SU-DHL-6 (cell line): ENCODE measurements around the gene ATP13A2.

Experiments used
- H2AFZ ChIP-seq: fragments of 200-600 bp; sonication (generic); 2 replicates; pipeline ENCODE4 v1.6.1; 2014; ENCODE audit warnings: low read depth, mild to moderate bottlenecking, moderate library complexity, mixed read lengths, antibody characterized with exemption, low read length; ENCODE audit not compliant: severe bottlenecking
- H3F3A ChIP-seq: fragments of 200-600 bp; shearing (Covaris generic); 2 replicates; pipeline ENCODE4 v1.6.0; 2016; ENCODE audit warnings: antibody characterized with exemption, mild to moderate bottlenecking; ENCODE audit not compliant: insufficient read depth
- H3K27ac ChIP-seq: fragments of 200-600 bp; sonication (generic); 2 replicates; pipeline ENCODE4 v1.5.1; 2016; ENCODE audit warnings: low read depth, mild to moderate bottlenecking, low read length, moderate library complexity, mixed read lengths
- H3K27me3 ChIP-seq: fragments of 200-600 bp; sonication (generic), shearing (Covaris generic); 2 replicates; pipeline ENCODE4 v1.6.0; 2014; ENCODE audit warnings: mild to moderate bottlenecking, low read length
- H3K36me3 ChIP-seq: fragments of 200-600 bp; sonication (generic); 2 replicates; pipeline ENCODE4 v1.6.1; 2014; ENCODE audit warnings: mild to moderate bottlenecking, low read length, mixed read lengths
- H3K4me2 ChIP-seq: fragments of 300-600, 200-600 bp; shearing (Covaris generic), sonication (generic); 2 replicates; pipeline ENCODE4 v1.6.0; 2014; ENCODE audit warnings: low read length, low read depth, mild to moderate bottlenecking; ENCODE audit not compliant: poor library complexity, severe bottlenecking
- H3K4me3 ChIP-seq: fragments of 200-600 bp; sonication (generic); 2 replicates; pipeline ENCODE4 v1.5.1; 2014; ENCODE audit warnings: antibody characterized with exemption, low read length, mild to moderate bottlenecking, mixed read lengths; ENCODE audit not compliant: insufficient read depth, poor library complexity, severe bottlenecking
- H3K79me2 ChIP-seq: fragments of 200-600 bp; sonication (generic); 2 replicates; pipeline ENCODE4 v1.6.1; 2014; ENCODE audit warnings: mild to moderate bottlenecking, low read length, moderate library complexity; ENCODE audit not compliant: insufficient read depth
- H3K9ac ChIP-seq: fragments of 200-600 bp; sonication (generic); 2 replicates; pipeline ENCODE4 v1.7.0; 2014; ENCODE audit warnings: mild to moderate bottlenecking, low read length
- H3K9me2 ChIP-seq: fragments of 200-600 bp; sonication (generic); replicated peaks from 2 replicates; pipeline ENCODE4 v1.6.1; 2014; ENCODE audit warnings: low read length; ENCODE audit not compliant: insufficient read depth
- H3K9me3 ChIP-seq: fragments of 200-600 bp; sonication (generic); 2 replicates; pipeline ENCODE4 v1.6.1; 2014; ENCODE audit warnings: low read length, mixed read lengths; ENCODE audit not compliant: insufficient read depth
- H4K20me1 ChIP-seq: fragments of 200-600 bp; sonication (generic); 2 replicates; pipeline ENCODE4 v1.6.1; 2014; ENCODE audit warnings: low read depth, mild to moderate bottlenecking, antibody characterized with exemption, low read length, moderate library complexity, mixed read lengths
- CTCF ChIP-seq: fragments of 200-600 bp; sonication (generic); IDR thresholded peaks from one replicate; pipeline ENCODE4 v1.5.1; 2017; ENCODE audit warnings: antibody characterized with exemption, mild to moderate bottlenecking, low read length, moderate library complexity; ENCODE audit not compliant: insufficient read depth, poor library complexity, severe bottlenecking
- EZH2phosphoT487 ChIP-seq: fragments of 200-600 bp; sonication (generic), shearing (Covaris generic); conservative IDR thresholded peaks from 2 replicates; pipeline ENCODE4 v1.6.1; 2018; ENCODE audit warnings: mild to moderate bottlenecking, antibody characterized with exemption, low read length, moderate library complexity, mixed read lengths

The ATP13A2 gene

GRCh38 chr1:17024721-17025120 is 13.0 kb upstream of the ATP13A2 start:
- no peak overlapping the region for H3K27ac ChIP-seq
- no peak overlapping the region for H3K4me2 ChIP-seq
- H3K27me3 ChIP-seq, result no peaks in the 10 kb centered on the region
- TF ChIP-seq CTCF, result no peak
- TF ChIP-seq EZH2phosphoT487, result no peak
- peaks cover 8% of the 10 kb centered on the region; the same call in 1 of the 2 replicates for H3K36me3 ChIP-seq
- H2AFZ ChIP-seq, result no peak overlapping the region
- H4K20me1 ChIP-seq, result no peaks in the 10 kb centered on the region
- H3K9me2 ChIP-seq, result no peaks in the 10 kb centered on the region
- H3K9ac ChIP-seq, result no peak overlapping the region
- no peaks in the 10 kb centered on the region for H3F3A ChIP-seq
- H3K79me2 ChIP-seq, result no peaks in the 10 kb centered on the region
- no peaks in the 10 kb centered on the region for H3K9me3 ChIP-seq
- H3K4me3 ChIP-seq, result no peak overlapping the region

GRCh38 chr1:17023573-17023972 is 11.8 kb upstream of the ATP13A2 start:
- Histone ChIP-seq H3K9me3 (no peaks in the 10 kb centered on the region), H3K4me2 (no peak overlapping the region), H2AFZ (no peak overlapping the region), H3K9me2 (no peaks in the 10 kb centered on the region), H3K4me3 (no peak overlapping the region), H3K27ac (no peak overlapping the region), H3K27me3 (no peaks in the 10 kb centered on the region), H3K36me3 (peaks cover 10% of the 10 kb centered on the region; the same call in 1 of the 2 replicates), H3K9ac (no peak overlapping the region), H3F3A (no peaks in the 10 kb centered on the region), H4K20me1 (no peaks in the 10 kb centered on the region), H3K79me2 (no peaks in the 10 kb centered on the region)
- TF ChIP-seq EZH2phosphoT487 (no peak), CTCF (no peak)

DNA sequence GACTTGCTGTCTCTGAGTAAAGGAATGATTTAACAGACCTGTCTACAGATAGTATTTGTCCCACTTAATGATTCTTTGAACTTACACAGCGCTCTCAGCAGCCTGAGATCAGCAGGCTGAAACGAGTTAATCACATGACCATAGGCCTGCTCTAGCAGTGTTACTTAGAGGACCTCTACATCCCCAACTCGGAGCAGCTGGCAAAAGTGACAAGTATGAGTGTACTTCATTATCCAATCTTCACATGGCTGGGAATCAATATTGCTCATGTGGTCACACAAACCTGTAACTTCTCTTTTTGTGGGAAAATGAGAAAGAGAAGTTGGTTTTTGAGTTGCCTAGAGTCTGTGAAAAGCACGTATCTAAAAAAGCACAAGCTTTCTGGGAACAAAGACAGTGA is 11.4 kb upstream of the ATP13A2 start:
- H3K4me3 ChIP-seq, result no peak overlapping the region
- peaks cover 10% of the 10 kb centered on the region; the same call in 1 of the 2 replicates for H3K36me3 ChIP-seq

More for the DNA sequence above, 11.4 kb upstream of the ATP13A2 start:
- H3K27ac ChIP-seq, result no peak overlapping the region
- H3K27me3 ChIP-seq, result no peaks in the 10 kb centered on the region
- no peaks in the 10 kb centered on the region for H3K9me3 ChIP-seq
- H3K9me2 ChIP-seq, result no peaks in the 10 kb centered on the region
- no peak overlapping the region for H2AFZ ChIP-seq
- no peak overlapping the region for H3K4me2 ChIP-seq
- no peaks in the 10 kb centered on the region for H3K79me2 ChIP-seq
- no peak overlapping the region for H3K9ac ChIP-seq
- no peak for TF ChIP-seq CTCF
- TF ChIP-seq EZH2phosphoT487, result no peak
- no peaks in the 10 kb centered on the region for H3F3A ChIP-seq
- H4K20me1 ChIP-seq, result no peaks in the 10 kb centered on the region
